GM12878 (cell line): ENCODE measurements around the gene LRRC75A. TPM values are rescaled to one million over a fixed set of nuclear protein-coding genes. Genes with fewer than 3 reads are reported as not detected.

Source experiments
- ATAC-seq: fragments of 200-7000 bp; cut with Tn5 transposase; 3 replicates; pipeline ENCODE4 v1.9.1; 2020; ENCODE audit warnings: mild to moderate bottlenecking, moderate library complexity
- BruUV-seq: library from RNA; stranded (reverse); fragments of 400-500 nt; replicated peaks from 2 replicates; lab custom pipeline; 2021; lab: Mats Ljungman, UMichigan
- CTCF ChIA-PET: fragments of 300-600 bp; sonication (Branson Sonifier 250); formaldehyde crosslinking; extraction: SDS; loops from one replicate; lab custom pipeline; 2021; ENCODE audit warnings: inconsistent platforms; lab: Yijun Ruan, JAX
- POLR2A ChIA-PET: fragments of 350-600 bp; formaldehyde crosslinking; extraction: SDS; loops from one replicate; lab custom pipeline; 2021; ENCODE audit warnings: inconsistent platforms; lab: Charles Lee
- RAD21 ChIA-PET: fragments of 300-600 bp; sonication (Branson Sonifier 250); formaldehyde crosslinking; loops from one replicate; lab custom pipeline; 2023; ENCODE audit warnings: antibody characterized with exemption; ENCODE audit not compliant: unreplicated experiment; lab: Charles Lee
- SMC1A ChIA-PET: fragments of 300-600 bp; sonication (Branson Sonifier 250); formaldehyde crosslinking; loops from one replicate; lab custom pipeline; 2023; ENCODE audit not compliant: unreplicated experiment, uncharacterized antibody; lab: Charles Lee
- DNase-seq: peaks from one replicate; pipeline ENCODE4 v3.0.0-alpha.2; 2011; ENCODE audit warnings: low read depth, low spot score
- FAIRE-seq: peaks from 3 replicates; lab custom pipeline; 2011; peaks lifted over from hg19 to GRCh38; lab: Jason Lieb, UNC
- H2AFZ ChIP-seq: 2 replicates; pipeline ENCODE4 v1.6.0; 2011; ENCODE audit warnings: low read depth, low read length, control low read depth; ENCODE audit not compliant: control insufficient read depth
- H3K27ac ChIP-seq: 2 replicates; pipeline ENCODE4 v1.5.1; 2011; ENCODE audit warnings: control low read depth; ENCODE audit not compliant: control insufficient read depth, insufficient read depth
- H3K27me3 ChIP-seq, 2 experiments: replicated peaks in 1 of 2; 2 replicates each; pipeline versions ENCODE4 v1.6.0 to v1.6.1; 2011; ENCODE audit warnings: low read length in 1 of 2; ENCODE audit not compliant: control insufficient read depth in 2 of 2, insufficient read depth in 2 of 2
- H3K36me3 ChIP-seq, 2 experiments: 2 replicates each; pipeline ENCODE4 v1.5.1; 2011; ENCODE audit warnings: low read length in 1 of 2; ENCODE audit not compliant: control insufficient read depth in 2 of 2, insufficient read depth in 2 of 2
- H3K4me1 ChIP-seq: 2 replicates; pipeline ENCODE4 v1.6.1; 2011; ENCODE audit warnings: mild to moderate bottlenecking, low read length, moderate library complexity, mixed read lengths; ENCODE audit not compliant: control insufficient read depth, insufficient read depth
- H3K4me2 ChIP-seq: 2 replicates; pipeline ENCODE4 v1.6.0; 2011; ENCODE audit warnings: control low read depth; ENCODE audit not compliant: control insufficient read depth, insufficient read depth
- H3K4me3 ChIP-seq: fragments of 200-600 bp; sonication (generic); 2 replicates; pipeline ENCODE4 v1.5.1; 2016
- H3K79me2 ChIP-seq: 2 replicates; pipeline ENCODE4 v1.6.0; 2011; ENCODE audit warnings: low read length; ENCODE audit not compliant: control insufficient read depth, insufficient read depth
- H3K9ac ChIP-seq: 2 replicates; pipeline ENCODE4 v1.8.0; 2011; ENCODE audit warnings: low read length, control low read depth, mixed read lengths; ENCODE audit not compliant: control insufficient read depth, insufficient read depth
- H3K9me3 ChIP-seq: replicated peaks from 3 replicates; pipeline ENCODE4 v1.5.1; 2011; ENCODE audit warnings: mild to moderate bottlenecking, low read length; ENCODE audit not compliant: control insufficient read depth, insufficient read depth
- H4K20me1 ChIP-seq: 2 replicates; pipeline ENCODE4 v1.6.0; 2011; ENCODE audit not compliant: control insufficient read depth, insufficient read depth
- CTCF ChIP-seq, 3 experiments: IDR thresholded peaks in 2 of 3; conservative IDR thresholded peaks in 1 of 3; 2 replicates each; pipeline ENCODE4 v1.5.1; 2011; ENCODE audit warnings: low read depth in 3 of 3, low read length in 3 of 3, mild to moderate bottlenecking in 3 of 3, control low read depth in 2 of 3, moderate library complexity in 2 of 3, inconsistent platforms in 1 of 3, mixed read lengths in 1 of 3; ENCODE audit not compliant: control insufficient read depth in 2 of 3, insufficient read depth in 1 of 3; ENCODE audit errors: extremely low read depth in 1 of 3
- HDGF ChIP-seq: fragments of 450-650 bp; IDR thresholded peaks from 2 replicates; pipeline ENCODE4 v1.6.1; 2016; ENCODE audit warnings: antibody characterized with exemption
- HSF1 ChIP-seq: fragments of 150-350 bp; IDR thresholded peaks from 2 replicates; pipeline ENCODE4 v1.6.1; 2014; ENCODE audit warnings: mild to moderate bottlenecking, low read depth, low read length
- IRF4 ChIP-seq: IDR thresholded peaks from 2 replicates; pipeline ENCODE4 v1.6.1; 2011; ENCODE audit warnings: low read depth, low read length
- JUNB ChIP-seq: IDR thresholded peaks from 2 replicates; pipeline ENCODE4 v1.6.1; 2016; ENCODE audit warnings: antibody characterized with exemption, mild to moderate bottlenecking
- NFXL1 ChIP-seq: fragments of 450-650 bp; IDR thresholded peaks from 2 replicates; pipeline ENCODE4 v1.6.1; 2017; ENCODE audit warnings: antibody characterized with exemption, mild to moderate bottlenecking, borderline replicate concordance
- ZNF207 ChIP-seq: fragments of 450-650 bp; IDR thresholded peaks from 2 replicates; pipeline ENCODE4 v1.6.1; 2014; ENCODE audit warnings: antibody characterized with exemption, mild to moderate bottlenecking, borderline replicate concordance
- WGBS: methylation state at CpG from one replicate; pipeline ENCODE4 v1.1.6; 2016; ENCODE audit warnings: low lambda C conversion rate; ENCODE audit not compliant: insufficient replicate concordance, insufficient coverage; ENCODE audit errors: missing lambda C conversion rate; 5-methylcytosine and 5-hydroxymethylcytosine counted together
- in situ Hi-C: fragments of 300-500 bp; cut with MboI; formaldehyde crosslinking; loops from 9 replicates; pipeline ENCODE4 v1.14.3; 2018; ENCODE audit warnings: mixed read lengths
- intact Hi-C: fragments of 100-400 bp; cut with micrococcal nuclease; formaldehyde crosslinking; loops from one replicate; pipeline ENCODE4 v1.14.2; 2022; ENCODE audit not compliant: unreplicated experiment
- polyA plus RNA-seq, 11 experiments: library from polyadenylated mRNA; depleted of rRNA in 4 of 11; unstranded in 6 of 11; stranded (reverse) in 5 of 11; fragments of >200 nt; fragmentation: Nextera tagmentation in 4 of 11; fragmentation: Illumina TruSeq in 1 of 11; extraction: Ambion mirVana in 4 of 11; extraction: Trizol in 1 of 11; gene quantifications; 1 replicate in 1 of 11; 2 replicates in 10 of 11; pipeline versions ENCODE4 v1.2.1 to v1.2.3, GENCODE V29; 2011 to 2016; ENCODE audit warnings: inconsistent platforms in 2 of 11, missing spikeins in 2 of 11, low read depth in 1 of 11
- total RNA-seq, 4 experiments: library from RNA; depleted of rRNA in 3 of 4; stranded (reverse); fragments of >200 nt in 3 of 4; fragmentation: Illumina TruSeq in 1 of 4; extraction: Trizol in 1 of 4; gene quantifications; 2 replicates each; pipeline versions ENCODE4 v1.2.1 to v1.2.3, GENCODE V29; 2013 to 2021

The LRRC75A gene
- total and polyA plus RNA-seq, 10 of the 15 experiments (the other 5 are each of a cell fraction or from before 2014, with no cell fraction given), result 0.01 to 1.3 (median 0.09) TPM; not detected in 2

GRCh38 chr17:16467886-16468285, 24.1 kb downstream of the LRRC75A start (continued):
- TF ChIP-seq HSF1, result no peak
- TF ChIP-seq, all 136 proteins: peak for 0

- no peak overlapping the region for H2AFZ ChIP-seq
- TF ChIP-seq JUNB (no peak), ZNF207 (no peak), IRF4 (no peak), HDGF (no peak), NFXL1 (no peak), CTCF (IDR thresholded peaks at IDR 0.05 in 2 of 3, conservative IDR thresholded peaks at IDR 0.05 in 1 of 3; ENCODE audit: control insufficient read depth in 2 of 3, extremely low read depth in 1 of 3, insufficient read depth in 1 of 3, low read depth in 3 of 3, low read length in 3 of 3) (no peak)
- H4K20me1 ChIP-seq, result no peaks in the 10 kb centered on the region
- H3K4me3 ChIP-seq, result no peak overlapping the region
- H3K9me3 ChIP-seq, result no peaks in the 10 kb centered on the region
- H3K27me3 ChIP-seq, result no peaks in the 10 kb centered on the region
- DNase-seq (no peak), ATAC-seq (no peak), FAIRE-seq (no peak)
- H3K27ac ChIP-seq, result no peak overlapping the region
- ChIA-PET SMC1A (interaction anchor here (1.0 kb wide), 1 partner anchor 25 kb away, joined by 3 read pairs; no protein-coding TSS in a partner anchor), RAD21 (no interaction called here), POLR2A (no interaction called here), CTCF (interaction anchor here (0.9 kb wide), 1 partner anchor 104 kb away, joined by 3 read pairs; no protein-coding TSS in a partner anchor)
- intact Hi-C loops (no loop called here), in situ Hi-C loops (no loop called here)
- H3K36me3 ChIP-seq, result no peaks in the 10 kb centered on the region; a peak in 1 of 4 replicates
- no peak overlapping the region for H3K9ac ChIP-seq
- no peaks in the 10 kb centered on the region for H3K4me1 ChIP-seq
- BruUV-seq, result no TSS peak
- no peak overlapping the region for H3K4me2 ChIP-seq
- H3K79me2 ChIP-seq, result no peaks in the 10 kb centered on the region
- 74% methylated on average over 6 of the region's 6 CpGs for WGBS
Observed at GRCh38 chr17:16467044-16467443, 24.9 kb downstream of the LRRC75A start.
